Measurements from ENCODE around the gene TMTC2.

GRCh38 chr12:82838827-82839226 is 152.1 kb downstream of the TMTC2 start:
- TF ChIP-seq YY1 (IDR thresholded peaks at IDR 0.05; ENCODE audit: insufficient read depth, insufficient read length), result no peak
- no peak for TF ChIP-seq SUZ12 (IDR thresholded peaks at IDR 0.05; ENCODE audit: extremely low read depth, insufficient read depth, insufficient read length)
- no peak for TF ChIP-seq ZNF274 (IDR thresholded peaks at IDR 0.05; ENCODE audit: low read depth, low read length)
